ENCODE measurements around the gene PXMP4.

Gene PXMP4

GRCh38 chr20:33668466-33669155 is 51.5 kb downstream of the PXMP4 start:
- no peak for DNase-seq (ENCODE audit: low read depth)

DNA sequence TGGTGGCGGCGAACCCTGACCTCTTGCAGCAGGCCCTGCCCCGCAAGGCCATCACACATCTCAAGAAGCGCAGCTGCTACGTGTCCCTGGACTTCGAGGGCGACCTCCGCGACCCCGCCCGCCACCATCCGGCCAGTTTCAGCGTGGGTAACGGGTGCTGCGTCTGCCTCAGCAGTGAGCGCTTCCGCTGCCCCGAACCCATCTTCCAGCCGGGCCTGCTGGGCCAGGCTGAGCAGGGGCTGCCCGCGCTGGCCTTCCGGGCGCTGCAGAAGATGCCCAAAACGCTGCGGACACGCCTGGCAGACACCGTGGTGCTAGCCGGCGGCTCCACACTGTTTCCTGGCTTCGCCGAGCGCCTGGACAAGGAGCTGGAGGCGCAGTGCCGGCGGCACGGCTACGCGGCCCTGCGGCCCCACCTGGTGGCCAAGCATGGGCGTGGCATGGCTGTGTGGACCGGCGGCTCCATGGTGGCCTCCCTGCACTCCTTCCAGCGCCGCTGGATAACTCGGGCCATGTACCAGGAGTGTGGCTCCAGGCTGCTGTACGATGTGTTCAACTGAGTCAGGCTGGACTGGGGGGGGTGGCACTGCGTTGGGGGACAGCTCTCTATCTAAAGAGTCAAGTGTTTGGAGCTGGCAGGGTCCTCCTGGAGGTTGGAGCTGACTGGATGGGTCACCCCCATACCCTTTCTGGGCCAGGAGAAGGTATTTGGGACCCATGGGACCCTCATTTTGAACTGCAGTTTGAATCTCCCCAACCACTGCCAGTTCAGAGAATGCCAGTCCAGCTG is 52.2 kb downstream of the PXMP4 start:
- no peak for DNase-seq (ENCODE audit: low read depth)

DNA sequence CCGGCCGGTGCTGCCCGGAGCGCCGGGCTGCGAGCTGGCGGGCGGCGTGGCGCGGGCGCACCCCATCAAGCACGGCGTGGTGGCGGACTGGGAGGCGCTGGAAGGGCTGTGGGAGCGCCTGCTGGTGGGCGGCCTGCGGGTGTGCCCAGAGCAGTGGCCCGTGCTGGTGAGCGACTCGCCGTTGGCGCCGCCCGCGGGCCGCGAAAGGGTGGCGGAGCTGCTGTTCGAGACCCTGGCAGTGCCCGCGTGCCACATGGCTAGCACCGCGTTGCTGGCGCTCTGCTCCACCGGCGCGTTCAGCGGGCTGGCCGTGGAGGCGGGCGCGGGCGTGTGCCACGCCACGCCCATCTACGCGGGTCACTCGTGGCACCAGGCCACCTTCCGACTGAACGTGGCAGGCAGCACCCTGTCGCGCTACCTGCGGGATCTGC is 52.9 kb downstream of the PXMP4 start:
- no peak for DNase-seq (ENCODE audit: low read depth)

- peak; percentile 90 for DNase-seq (ENCODE audit: low read depth)
Measured at GRCh38 chr20:33666293-33667244, 53.5 kb downstream of the PXMP4 start, which contains the start of gene ACTL10. Gene ACTL10 (plus strand): TSS chr20:33666943. CDS start chr20:33667498, 555 bp downstream.

- no peak for DNase-seq (ENCODE audit: low read depth)
Measured at GRCh38 chr20:33664762-33665144, 55.4 kb downstream of the PXMP4 start.

GRCh38 chr20:33664085-33664761 is 55.9 kb downstream of the PXMP4 start:
- no peak for DNase-seq (ENCODE audit: low read depth)

DNA sequence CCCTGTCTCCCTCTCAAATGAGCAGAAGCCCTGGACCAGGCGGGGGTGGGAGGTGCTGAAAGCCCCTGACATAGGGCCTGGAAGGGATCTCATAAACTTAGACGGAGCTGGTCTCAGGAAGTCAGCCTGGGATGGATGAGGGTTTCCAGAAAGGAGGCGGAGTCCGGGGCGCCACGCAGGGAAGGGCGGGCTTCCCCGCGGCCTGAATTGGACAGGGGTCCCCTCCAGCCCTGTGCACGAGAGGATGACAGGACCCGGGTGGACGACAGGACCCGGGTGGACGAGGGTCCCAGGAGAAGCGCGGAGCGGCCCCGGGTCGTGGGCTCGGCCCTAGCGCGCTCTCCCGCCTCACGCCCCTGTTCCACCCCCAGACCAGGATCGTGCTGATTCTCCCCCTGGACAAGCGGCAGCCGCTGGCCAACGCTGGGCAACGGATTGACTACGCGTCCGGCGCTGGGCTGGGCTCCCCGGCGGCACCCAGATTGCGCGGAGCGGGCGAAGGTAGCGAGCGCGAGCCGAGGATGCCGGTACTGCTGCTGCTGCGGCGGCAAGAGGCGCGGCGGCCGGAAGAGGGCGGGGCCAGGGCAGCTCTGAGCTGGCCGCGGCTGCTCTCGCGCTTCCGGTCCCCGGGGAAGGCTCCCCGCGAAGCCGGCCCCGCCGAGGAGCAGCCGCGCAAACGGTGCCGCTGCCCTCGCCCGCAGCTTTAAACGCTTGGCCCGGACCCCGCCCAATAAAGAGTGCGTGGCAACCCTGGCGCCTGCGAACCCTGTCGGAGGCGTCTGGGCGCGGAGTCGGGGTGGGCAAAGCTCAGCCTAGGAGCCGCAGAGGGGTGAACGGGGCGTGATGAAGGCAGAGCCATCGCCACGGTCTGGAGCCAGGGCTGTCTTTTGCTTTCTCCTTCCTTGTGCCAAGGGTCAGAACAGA is 56.7 kb downstream of the PXMP4 start:
- DNase-seq (ENCODE audit: low read depth), result no peak

GRCh38 chr20:33662172-33662571 is 57.9 kb downstream of the PXMP4 start, which contains the start of gene C20orf144:
Gene C20orf144 (plus strand): TSS chr20:33662327. CDS start chr20:33662346, 19 bp downstream.
- DNase-seq (ENCODE audit: low read depth), result no peak

GRCh38 chr20:33660685-33661058 is 59.4 kb downstream of the PXMP4 start:
- DNase-seq (ENCODE audit: low read depth), result no peak

- DNase-seq (ENCODE audit: low read depth), result no peak
Measured at GRCh38 chr20:33660035-33660684, 60.0 kb downstream of the PXMP4 start.

DNA sequence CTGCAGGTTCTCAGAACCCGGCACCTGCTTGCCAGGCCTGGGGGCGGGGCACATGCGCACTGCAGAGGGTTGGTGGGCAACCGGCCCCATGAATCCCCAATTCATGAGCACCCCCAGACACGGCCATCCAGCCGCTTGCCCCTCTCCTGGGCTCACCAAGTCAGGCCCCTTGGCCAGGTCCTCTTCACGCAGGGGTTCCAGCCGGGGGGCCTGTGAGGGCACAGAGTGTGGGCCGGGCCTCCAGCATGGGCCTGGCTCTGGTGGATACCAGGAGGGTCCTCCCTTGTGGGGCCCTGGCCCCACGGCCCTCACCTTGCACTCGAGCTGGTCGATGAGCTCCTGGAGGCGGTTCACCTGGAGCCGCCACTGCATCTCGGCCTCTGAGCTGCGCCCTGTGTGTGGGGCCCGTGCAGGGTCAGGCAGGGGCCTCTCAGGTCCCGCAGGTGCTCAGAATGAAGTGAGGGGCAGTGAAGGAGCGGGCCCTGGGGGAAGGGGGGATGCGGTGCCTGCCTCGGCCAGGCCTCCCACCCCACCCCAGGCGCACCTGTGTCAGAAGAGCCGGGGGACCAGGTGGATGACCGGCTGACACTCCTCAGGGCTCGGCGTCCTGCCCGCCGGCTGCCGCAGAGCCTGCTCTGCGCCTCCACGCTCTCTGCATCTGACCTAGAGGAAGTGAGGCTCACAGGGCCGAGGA is 60.6 kb downstream of the PXMP4 start:
- DNase-seq (ENCODE audit: low read depth), result no peak

DNA sequence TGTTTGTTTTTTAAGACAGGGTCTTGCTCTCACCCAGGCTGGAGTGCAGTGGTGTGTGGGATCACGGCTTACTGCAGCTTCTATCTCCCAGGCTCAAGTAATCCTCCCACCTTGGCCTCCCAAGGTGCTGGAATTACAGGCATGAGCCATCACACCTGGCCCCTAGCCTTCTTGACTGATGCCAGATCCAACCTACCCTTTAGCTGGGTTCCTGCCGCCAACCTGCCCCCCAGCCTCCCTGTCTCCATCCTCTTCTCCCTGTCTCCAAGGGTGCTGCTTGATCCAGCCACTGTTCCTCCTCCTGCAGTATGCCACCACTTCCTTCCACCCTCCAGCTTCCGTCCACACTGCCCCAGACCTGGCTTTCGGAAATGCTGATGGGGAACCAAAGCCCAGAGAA is 61.2 kb downstream of the PXMP4 start:
- no peak for DNase-seq (ENCODE audit: low read depth)

GRCh38 chr20:33658510-33658909 is 61.6 kb downstream of the PXMP4 start:
- DNase-seq (ENCODE audit: low read depth), result no peak

- DNase-seq (ENCODE audit: low read depth), result no peak
Measured at GRCh38 chr20:33657704-33658095, 62.4 kb downstream of the PXMP4 start.

- no peak for DNase-seq (ENCODE audit: low read depth)
Measured at GRCh38 chr20:33656783-33657703, 63.1 kb downstream of the PXMP4 start.

- DNase-seq (ENCODE audit: low read depth), result no peak
Measured at GRCh38 chr20:33656010-33656782, 63.9 kb downstream of the PXMP4 start.

GRCh38 chr20:33655164-33655563 is 64.9 kb downstream of the PXMP4 start:
- DNase-seq (ENCODE audit: low read depth), result no peak
